HG03439 (cell line): ENCODE results near the gene DNAJB7.
"Not testable (repeated sequence)": the region's sequence is repeated elsewhere in the genome, so short reads cannot be mapped to it uniquely, and the experiment has no call there.

Experiments used
- ATAC-seq: cut with Tn5 transposase; IDR thresholded peaks from one replicate; pipeline ENCODE4 v1.9.1; 2021; ENCODE audit warnings: mild to moderate bottlenecking, moderate library complexity; ENCODE audit not compliant: unreplicated experiment

Gene DNAJB7

GRCh38 chr22:40862013-40862412 lies at the start of gene DNAJB7:
TSS of gene DNAJB7 (minus strand) at chr22:40862113. CDS start at chr22:40861994, 119 bp downstream.
- no peak for ATAC-seq

GRCh38 chr22:40908895-40909294 lies 47.0 kb upstream of the DNAJB7 start:
- no peak for ATAC-seq

GRCh38 chr22:40904101-40904500 lies 42.2 kb upstream of the DNAJB7 start:
- no peak for ATAC-seq

- ATAC-seq, result no peak
These were observed 37.0 kb upstream of the DNAJB7 start for GRCh38 chr22:40898850-40899357.

GRCh38 chr22:40894417-40894816 lies 32.5 kb upstream of the DNAJB7 start:
- ATAC-seq, result no peak

GRCh38 chr22:40890881-40891280 lies 29.0 kb upstream of the DNAJB7 start:
- ATAC-seq, result no peak

GRCh38 chr22:40889116-40889515 lies 27.2 kb upstream of the DNAJB7 start:
- ATAC-seq, result no peak

GRCh38 chr22:40878922-40879321 lies 17.0 kb upstream of the DNAJB7 start:
- no peak for ATAC-seq

- ATAC-seq, result no peak
These were observed 15.6 kb upstream of the DNAJB7 start for GRCh38 chr22:40877488-40877887.

- ATAC-seq, result no peak
These were observed 15.0 kb upstream of the DNAJB7 start for GRCh38 chr22:40876907-40877306.

GRCh38 chr22:40875111-40875510 lies 13.2 kb upstream of the DNAJB7 start:
- ATAC-seq, result no peak

GRCh38 chr22:40874016-40874415 lies 12.1 kb upstream of the DNAJB7 start:
- ATAC-seq, result no peak

- ATAC-seq, result not testable (repeated sequence)
These were observed 6.5 kb upstream of the DNAJB7 start for GRCh38 chr22:40868379-40868778.

GRCh38 chr22:40867109-40867508 lies 5.2 kb upstream of the DNAJB7 start:
- ATAC-seq, result no peak

- no peak for ATAC-seq
These were observed 624 bp upstream of the DNAJB7 start for GRCh38 chr22:40862537-40862936.

- ATAC-seq, result no peak
These were observed 4.5 kb downstream of the DNAJB7 start for GRCh38 chr22:40857309-40857855.

GRCh38 chr22:40856513-40857308 lies 5.2 kb downstream of the DNAJB7 start, which contains the start of the genes ST13 and XPNPEP3:
TSS of gene ST13 (minus strand) at chr22:40856639. CDS start at chr22:40856540, 99 bp downstream.
TSS of gene XPNPEP3 (plus strand) at chr22:40857148. CDS start at chr22:40857182, 34 bp downstream.
- peak; percentile 92 for ATAC-seq

- ATAC-seq, result peak; percentile 23
These were observed 5.9 kb downstream of the DNAJB7 start for GRCh38 chr22:40855979-40856512.

- ATAC-seq, result no peak
These were observed 6.6 kb downstream of the DNAJB7 start for GRCh38 chr22:40855071-40855978.

- no peak for ATAC-seq
These were observed 8.0 kb downstream of the DNAJB7 start for GRCh38 chr22:40853961-40854360.

GRCh38 chr22:40853333-40853732 lies 8.6 kb downstream of the DNAJB7 start:
- ATAC-seq, result no peak
